ENCODE measurements around the gene VPS51.
A peak's percentile ranks its signal among the peaks of the same experiment; 100 is the strongest.
"Not testable (repeated sequence)": the region's sequence is repeated elsewhere in the genome, so short reads cannot be mapped to it uniquely, and the experiment has no call there.

Gene VPS51

DNA sequence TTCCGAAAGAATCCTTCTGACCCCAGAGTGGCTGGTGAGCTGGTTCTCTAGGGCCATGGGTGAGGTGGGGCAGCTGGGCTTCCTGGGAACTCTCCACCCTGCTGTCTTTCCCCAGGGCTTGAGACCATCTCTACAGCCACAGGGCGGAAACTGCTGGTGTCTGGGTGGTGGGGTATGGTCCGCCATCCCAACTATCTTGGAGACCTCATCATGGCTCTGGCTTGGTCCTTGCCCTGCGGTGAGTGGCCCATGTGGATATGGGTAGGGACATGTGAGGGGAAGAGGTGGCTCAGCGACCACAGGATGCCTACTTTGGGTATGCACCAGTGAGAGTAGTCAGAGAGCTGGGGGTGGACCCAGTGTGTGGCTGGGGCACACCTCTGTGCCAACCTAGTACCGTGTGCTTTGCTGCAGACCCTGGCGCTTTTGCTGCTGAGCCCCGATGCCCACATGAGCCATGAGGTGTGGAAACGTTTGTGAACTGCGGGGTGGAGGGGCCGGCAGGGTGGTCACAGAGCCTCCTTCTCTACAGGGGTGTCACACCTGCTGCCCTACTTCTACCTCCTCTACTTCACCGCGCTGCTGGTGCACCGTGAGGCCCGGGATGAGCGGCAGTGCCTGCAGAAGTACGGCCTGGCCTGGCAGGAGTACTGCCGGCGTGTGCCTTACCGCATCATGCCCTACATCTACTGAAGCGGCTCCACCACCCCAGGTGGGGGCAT is 19.5 kb downstream of the VPS51 start:
- H3K4me1 ChIP-seq (ENCODE audit: control insufficient read depth in 1 of 2, insufficient read depth in 2 of 2, low read length in 2 of 2), result peaks cover 4 to 49% of the 10 kb centered on the region in 2 donors

DNA sequence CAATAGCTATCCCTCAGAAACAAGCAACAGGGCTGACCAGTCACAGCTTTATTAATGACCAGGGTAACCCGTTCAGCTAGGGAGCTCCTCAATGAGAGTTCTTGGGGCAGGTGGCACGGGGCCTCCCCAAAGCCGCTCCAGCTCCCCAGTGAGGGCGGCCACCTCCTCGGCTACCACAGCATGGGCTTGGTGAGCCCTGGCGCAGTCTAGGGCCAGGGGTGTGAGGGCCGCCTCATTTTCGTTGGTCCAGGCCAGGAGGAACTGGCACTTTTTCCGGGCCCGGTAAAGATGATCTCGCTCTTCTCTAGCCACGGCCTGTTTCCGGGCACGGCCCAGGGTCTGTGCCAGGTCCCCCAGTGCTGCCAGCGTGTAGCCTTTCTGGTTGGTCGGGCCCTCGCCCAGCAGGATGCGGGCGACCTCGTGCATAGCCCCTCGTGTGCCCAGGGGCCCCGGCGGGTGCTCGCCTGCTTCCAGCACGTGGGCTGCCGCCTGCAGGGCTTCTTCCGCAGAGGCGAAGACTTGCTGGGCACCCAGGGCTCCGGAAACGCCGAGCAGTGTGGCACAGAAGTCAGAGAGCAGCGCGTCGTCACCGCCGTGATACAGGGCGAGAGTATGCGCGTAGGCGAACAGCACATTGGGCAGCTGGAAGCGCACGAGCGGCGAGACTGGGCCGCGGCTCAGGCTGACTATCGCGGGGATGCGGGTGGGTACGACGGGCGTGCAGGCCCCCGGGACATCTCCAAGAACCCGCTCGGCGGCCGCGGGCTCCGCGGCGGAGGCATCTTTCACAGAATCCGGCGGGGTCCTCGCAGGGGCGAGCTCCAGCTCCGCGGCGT is 20.6 kb downstream of the VPS51 start:
- Histone ChIP-seq H3K27ac (ENCODE audit: low read length) (peak overlapping the region; percentile 75), H3K9me3 (ENCODE audit: control insufficient read depth in 1 of 2, low read length in 2 of 2) (no peaks in the 10 kb centered on the region), H3K4me3 (ENCODE audit: low read depth in 1 of 2, low read length in 2 of 2) (peak overlapping the region; percentile 74 to 88), H3K4me1 (ENCODE audit: control insufficient read depth in 1 of 2, insufficient read depth in 2 of 2, low read length in 2 of 2) (peaks cover 9 to 48% of the 10 kb centered on the region in 2 donors), H3K27me3 (ENCODE audit: low read depth, low read length) (no peaks in the 10 kb centered on the region), H3K36me3 (ENCODE audit: control insufficient read depth in 1 of 2, insufficient read depth in 2 of 2, low read length in 2 of 2) (peaks cover 20 to 22% of the 10 kb centered on the region in 2 donors)

More for the DNA sequence above, 19.5 kb downstream of the VPS51 start:
- Histone ChIP-seq H3K4me3 (ENCODE audit: low read depth in 1 of 2, low read length in 2 of 2) (no peak overlapping the region), H3K27ac (ENCODE audit: low read length) (no peak overlapping the region), H3K36me3 (ENCODE audit: control insufficient read depth in 1 of 2, insufficient read depth in 2 of 2, low read length in 2 of 2) (peaks cover 16 to 18% of the 10 kb centered on the region in 2 donors), H3K27me3 (ENCODE audit: low read depth, low read length) (no peaks in the 10 kb centered on the region), H3K9me3 (ENCODE audit: control insufficient read depth in 1 of 2, low read length in 2 of 2) (no peaks in the 10 kb centered on the region)

DNA sequence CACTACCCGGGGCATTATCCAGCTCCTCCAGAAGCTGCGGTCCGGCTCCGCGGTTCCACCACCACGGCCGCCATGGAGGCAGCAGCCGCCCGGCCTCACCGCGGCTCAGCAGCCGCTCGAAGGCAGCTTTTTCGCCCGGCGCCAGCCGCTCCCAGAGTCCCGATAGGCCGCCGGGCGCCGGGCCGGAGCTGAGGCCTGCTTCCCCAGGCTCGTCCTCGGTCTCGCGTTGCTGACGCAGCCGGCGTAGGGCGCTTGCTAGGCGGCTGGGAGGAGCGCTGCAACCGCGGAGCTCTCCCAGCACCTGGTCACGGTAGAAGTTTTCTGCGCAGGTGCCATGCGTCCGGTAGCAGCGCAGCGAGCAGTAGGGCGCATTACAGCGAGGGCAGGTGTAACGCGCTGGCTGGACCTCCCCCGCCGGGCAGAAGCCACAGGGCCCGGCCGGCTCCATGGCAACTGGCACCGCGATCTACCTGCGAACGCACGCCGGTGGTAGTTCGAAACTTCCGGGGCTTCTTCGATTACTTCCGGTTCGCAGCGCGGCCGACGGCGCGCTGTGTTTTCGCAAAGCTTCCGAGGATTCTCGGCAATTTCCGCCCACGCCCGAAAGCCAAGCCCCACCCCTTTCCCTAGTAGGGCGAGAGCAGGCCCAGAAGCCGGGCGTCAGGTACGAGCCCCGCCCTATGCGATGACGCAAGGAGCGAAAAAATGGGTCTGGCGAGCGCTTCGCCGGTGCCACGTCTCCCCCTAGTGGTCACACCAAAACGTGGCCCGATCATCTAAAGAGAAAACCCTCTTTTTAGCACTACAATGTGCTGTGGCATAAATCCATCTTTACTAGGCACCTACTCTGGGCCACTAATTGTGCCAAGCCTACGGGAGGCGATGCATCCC is 21.4 kb downstream of the VPS51 start, which contains the start of gene ZNHIT2:
Gene ZNHIT2 (minus strand): TSS at position 496 of the 891 bp plus-strand sequence. CDS start 48 bp downstream, at position 448.
- H3K4me3 ChIP-seq (ENCODE audit: low read depth in 1 of 2, low read length in 2 of 2), result peak within 1 kb of the TSS; percentile 74 to 88
- H3K27ac ChIP-seq (ENCODE audit: low read length), result peak within 1 kb of the TSS; percentile 75
- peaks cover 9 to 42% of the 10 kb centered on the region in 2 donors for H3K4me1 ChIP-seq (ENCODE audit: control insufficient read depth in 1 of 2, insufficient read depth in 2 of 2, low read length in 2 of 2)
- H3K36me3 ChIP-seq (ENCODE audit: control insufficient read depth in 1 of 2, insufficient read depth in 2 of 2, low read length in 2 of 2), result peaks cover 20 to 22% of the 10 kb centered on the region in 2 donors
- no peaks in the 10 kb centered on the region for H3K9me3 ChIP-seq (ENCODE audit: control insufficient read depth in 1 of 2, low read length in 2 of 2)
- no peaks in the 10 kb centered on the region for H3K27me3 ChIP-seq (ENCODE audit: low read depth, low read length)

DNA sequence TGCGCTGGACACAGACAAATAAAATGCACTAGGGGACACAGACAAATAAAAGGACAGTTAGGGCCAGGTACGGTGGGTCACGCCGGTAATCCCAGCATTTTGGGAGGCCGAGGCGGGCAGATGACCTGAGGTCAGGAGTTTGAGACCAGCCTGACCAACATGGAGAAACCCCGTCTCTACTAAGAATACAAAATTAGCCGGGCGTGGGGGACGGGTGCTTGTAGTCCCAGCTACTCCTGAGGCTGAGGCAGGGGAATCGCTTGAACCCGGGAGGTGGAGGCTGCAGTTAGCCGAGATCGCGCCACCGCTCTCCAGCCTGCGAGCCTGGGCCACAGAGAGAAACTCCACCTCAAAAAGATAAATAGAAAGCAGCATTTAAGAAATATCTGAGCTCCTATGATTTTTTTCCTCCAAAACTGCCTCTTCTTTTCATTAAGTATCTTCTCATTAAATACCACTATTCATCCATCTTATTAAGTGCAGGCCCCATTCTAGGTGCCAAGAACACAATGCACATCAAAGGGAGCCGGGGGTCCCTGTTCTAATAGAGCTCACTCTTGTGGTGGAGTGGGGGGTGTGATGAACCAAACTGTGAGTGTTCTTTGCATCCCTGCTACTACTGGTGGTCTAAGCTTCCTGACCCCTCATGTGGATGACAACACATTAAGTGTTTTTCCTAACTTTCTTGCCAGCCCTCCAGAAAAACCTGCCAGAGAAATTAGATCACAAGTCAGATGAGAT is 22.3 kb downstream of the VPS51 start:
- peaks cover 14 to 42% of the 10 kb centered on the region in 2 donors for H3K4me1 ChIP-seq (ENCODE audit: control insufficient read depth in 1 of 2, insufficient read depth in 2 of 2, low read length in 2 of 2)
- H3K9me3 ChIP-seq (ENCODE audit: control insufficient read depth in 1 of 2, low read length in 2 of 2), result no peaks in the 10 kb centered on the region
- peaks cover 20 to 22% of the 10 kb centered on the region in 2 donors for H3K36me3 ChIP-seq (ENCODE audit: control insufficient read depth in 1 of 2, insufficient read depth in 2 of 2, low read length in 2 of 2)
- no peak overlapping the region for H3K27ac ChIP-seq (ENCODE audit: low read length)
- H3K27me3 ChIP-seq (ENCODE audit: low read depth, low read length), result no peaks in the 10 kb centered on the region
- no peak overlapping the region for H3K4me3 ChIP-seq (ENCODE audit: low read depth in 1 of 2, low read length in 2 of 2)

DNA sequence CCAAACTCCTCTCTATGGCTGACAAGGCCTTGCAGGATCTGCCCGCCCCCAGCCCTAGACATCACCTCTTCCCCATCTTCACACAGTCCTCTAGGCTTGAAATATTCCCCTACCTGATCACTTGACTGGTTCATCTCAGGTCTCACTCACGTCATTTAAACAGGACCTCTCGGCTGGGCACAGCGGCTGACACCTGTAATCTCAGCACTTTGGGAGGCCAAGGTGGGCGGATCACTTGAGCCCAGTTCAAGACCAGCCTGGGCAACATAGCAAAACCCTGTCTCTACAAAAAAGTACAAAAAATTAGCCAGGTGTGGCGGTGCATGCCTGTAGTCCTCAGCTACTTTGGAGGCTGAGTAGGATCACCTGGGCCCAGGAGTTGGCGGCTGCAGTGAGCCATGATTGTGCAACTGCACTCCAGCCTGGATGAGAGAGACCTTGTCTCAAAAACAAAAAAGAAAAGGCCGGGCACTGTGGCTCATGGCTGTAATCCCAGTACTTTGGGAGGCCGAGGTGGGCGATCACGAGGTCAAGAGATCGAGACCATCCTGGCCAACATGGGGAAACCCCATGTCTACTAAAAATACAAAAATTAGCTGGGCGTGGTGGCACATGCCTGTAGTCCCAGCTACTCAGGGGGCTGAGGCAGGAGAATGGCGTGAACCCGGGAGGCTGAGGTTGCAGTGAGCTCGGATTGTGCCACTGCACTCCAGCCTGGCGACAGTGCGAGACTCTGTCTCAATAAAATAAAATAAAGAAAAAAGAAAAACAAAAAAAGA is 23.1 kb downstream of the VPS51 start:
- Histone ChIP-seq H3K36me3 (ENCODE audit: control insufficient read depth in 1 of 2, insufficient read depth in 2 of 2, low read length in 2 of 2) (peaks cover 20 to 22% of the 10 kb centered on the region in 2 donors), H3K4me1 (ENCODE audit: control insufficient read depth in 1 of 2, insufficient read depth in 2 of 2, low read length in 2 of 2) (peaks cover 14 to 43% of the 10 kb centered on the region in 2 donors)
- H3K27me3 ChIP-seq (ENCODE audit: low read depth, low read length); H3K4me3 ChIP-seq (ENCODE audit: low read depth in 1 of 2, low read length in 2 of 2); H3K27ac ChIP-seq (ENCODE audit: low read length); H3K9me3 ChIP-seq (ENCODE audit: control insufficient read depth in 1 of 2, low read length in 2 of 2): not testable (repeated sequence)

DNA sequence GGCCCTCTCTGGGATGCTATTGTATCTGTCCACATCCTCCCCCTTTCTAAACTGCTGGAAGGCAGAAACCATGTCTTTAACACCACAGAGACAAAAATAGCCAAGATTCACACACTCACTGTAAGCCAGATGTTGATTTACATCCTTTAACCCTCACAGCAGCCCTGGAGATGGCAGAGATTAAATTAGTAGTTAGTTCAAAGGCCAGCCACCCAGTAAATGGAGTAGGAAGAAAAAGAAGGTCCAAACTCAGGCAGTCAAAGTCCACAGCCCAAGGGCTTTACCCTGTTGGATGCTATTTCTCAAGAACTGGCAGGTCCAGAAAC is 23.6 kb downstream of the VPS51 start:
- Histone ChIP-seq H3K27me3 (ENCODE audit: low read depth, low read length) (no peaks in the 10 kb centered on the region), H3K27ac (ENCODE audit: low read length) (no peak overlapping the region), H3K9me3 (ENCODE audit: control insufficient read depth in 1 of 2, low read length in 2 of 2) (no peaks in the 10 kb centered on the region), H3K4me1 (ENCODE audit: control insufficient read depth in 1 of 2, insufficient read depth in 2 of 2, low read length in 2 of 2) (peaks cover 14 to 43% of the 10 kb centered on the region in 2 donors), H3K4me3 (ENCODE audit: low read depth in 1 of 2, low read length in 2 of 2) (no peak overlapping the region), H3K36me3 (ENCODE audit: control insufficient read depth in 1 of 2, insufficient read depth in 2 of 2, low read length in 2 of 2) (peaks cover 22 to 24% of the 10 kb centered on the region in 2 donors)

DNA sequence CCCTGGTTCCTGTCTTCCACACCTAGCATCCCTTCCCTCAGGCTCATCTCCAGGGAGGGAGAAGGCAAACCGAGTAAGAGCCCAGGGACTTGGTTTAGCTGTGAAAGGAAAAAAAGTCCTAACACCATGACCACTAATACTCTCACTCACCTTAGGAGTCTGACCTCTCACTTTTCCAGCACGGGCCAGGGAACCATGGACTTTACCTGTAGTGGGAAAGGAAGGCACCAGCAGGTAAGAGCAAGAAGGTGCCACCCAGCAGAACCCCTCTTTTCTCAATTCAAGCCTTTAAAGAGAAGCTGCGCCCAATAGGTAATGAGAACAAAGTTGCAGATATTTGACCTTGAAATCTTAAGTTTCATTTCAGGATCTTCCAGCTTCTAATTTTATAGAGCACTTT is 24.8 kb downstream of the VPS51 start:
- no peaks in the 10 kb centered on the region for H3K9me3 ChIP-seq (ENCODE audit: control insufficient read depth in 1 of 2, low read length in 2 of 2)
- H3K27me3 ChIP-seq (ENCODE audit: low read depth, low read length), result no peaks in the 10 kb centered on the region
- H3K4me1 ChIP-seq (ENCODE audit: control insufficient read depth in 1 of 2, insufficient read depth in 2 of 2, low read length in 2 of 2), result peaks cover 14 to 41% of the 10 kb centered on the region in 2 donors
- H3K27ac ChIP-seq (ENCODE audit: low read length), result peak overlapping the region; percentile 98
- peaks cover 33 to 34% of the 10 kb centered on the region in 2 donors for H3K36me3 ChIP-seq (ENCODE audit: control insufficient read depth in 1 of 2, insufficient read depth in 2 of 2, low read length in 2 of 2)
- peak overlapping the region; percentile 91 to 98 for H3K4me3 ChIP-seq (ENCODE audit: low read depth in 1 of 2, low read length in 2 of 2)

DNA sequence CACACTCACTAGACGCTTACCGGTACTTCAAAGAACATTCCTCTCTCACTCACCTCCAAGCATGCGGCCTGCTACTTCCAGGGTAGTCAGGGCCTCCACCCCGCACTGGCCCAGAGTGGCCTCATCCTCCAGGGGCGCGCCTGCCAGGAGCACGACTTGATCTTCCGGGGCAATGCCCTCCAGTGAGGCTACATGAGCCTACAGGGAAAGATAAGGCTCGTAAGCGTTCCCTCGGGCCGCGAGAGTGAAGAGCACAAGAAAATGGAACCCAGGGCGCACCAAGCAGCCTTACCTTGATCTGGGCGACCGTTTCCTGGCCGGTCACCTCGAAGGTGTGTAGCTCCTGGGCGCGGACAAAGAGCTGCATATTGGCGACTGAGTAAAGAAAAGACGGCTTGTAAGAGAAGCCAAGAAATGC is 25.4 kb downstream of the VPS51 start:
- Histone ChIP-seq H3K27me3 (ENCODE audit: low read depth, low read length) (no peaks in the 10 kb centered on the region), H3K36me3 (ENCODE audit: control insufficient read depth in 1 of 2, insufficient read depth in 2 of 2, low read length in 2 of 2) (peaks cover 35 to 40% of the 10 kb centered on the region in 2 donors), H3K4me1 (ENCODE audit: control insufficient read depth in 1 of 2, insufficient read depth in 2 of 2, low read length in 2 of 2) (peaks cover 10 to 34% of the 10 kb centered on the region in 2 donors), H3K9me3 (ENCODE audit: control insufficient read depth in 1 of 2, low read length in 2 of 2) (no peaks in the 10 kb centered on the region), H3K4me3 (ENCODE audit: low read depth in 1 of 2, low read length in 2 of 2) (peak overlapping the region; percentile 91 to 98), H3K27ac (ENCODE audit: low read length) (peak overlapping the region; percentile 98)

DNA sequence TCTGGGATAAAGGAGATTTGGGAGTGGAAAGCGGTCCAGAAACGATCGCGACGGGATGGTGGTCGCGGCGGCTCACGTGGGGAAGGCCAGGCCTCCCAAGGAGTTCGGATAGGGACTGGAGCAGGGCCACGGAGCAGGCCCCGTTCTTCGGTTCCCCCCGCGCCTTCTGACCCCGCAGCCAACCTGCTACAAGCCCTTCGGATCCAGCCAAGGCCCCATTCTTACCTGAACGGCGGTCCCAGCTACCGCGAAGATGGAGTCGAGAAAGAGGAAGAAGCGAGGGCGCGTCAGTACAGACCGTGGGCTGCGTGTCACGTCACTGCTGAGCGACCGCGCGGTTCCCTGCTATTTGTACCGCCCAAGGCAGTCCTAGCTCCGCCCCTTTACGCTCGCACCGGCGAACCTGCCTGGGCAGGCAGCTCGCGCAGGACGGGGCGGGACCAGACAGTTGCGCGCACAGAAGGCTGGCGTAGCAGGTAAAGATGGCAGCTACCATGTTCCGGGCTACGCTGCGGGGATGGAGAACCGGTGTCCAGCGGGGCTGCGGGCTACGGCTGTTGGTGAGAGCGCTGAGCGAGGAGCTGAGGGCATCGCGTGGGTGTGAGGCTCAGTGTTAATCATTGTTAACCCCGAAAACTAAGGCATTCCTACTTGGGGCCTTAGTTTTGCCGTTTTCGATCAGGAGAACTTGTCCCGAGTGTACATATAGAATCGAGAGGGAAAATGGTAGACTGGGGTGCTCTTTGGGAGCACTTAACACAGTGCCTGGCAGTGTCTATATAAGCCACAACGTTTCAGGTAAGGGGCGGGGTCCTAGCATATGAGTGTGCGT is 26.1 kb downstream of the VPS51 start, which contains the start of the genes FAU and MRPL49:
Gene FAU (minus strand): TSS at position 270 of the 832 bp plus-strand sequence. CDS start 321 bp downstream, outside the sequence.
Gene MRPL49 (plus strand): TSS at position 457 of the 832 bp plus-strand sequence. CDS start 26 bp downstream, at position 483.
- Histone ChIP-seq H3K27me3 (ENCODE audit: low read depth, low read length) (no peaks in the 10 kb centered on the region), H3K36me3 (ENCODE audit: control insufficient read depth in 1 of 2, insufficient read depth in 2 of 2, low read length in 2 of 2) (peaks cover 40 to 47% of the 10 kb centered on the region in 2 donors), H3K4me3 (ENCODE audit: low read depth in 1 of 2, low read length in 2 of 2) (peak within 1 kb of the TSS; percentile 91 to 98), H3K4me1 (ENCODE audit: control insufficient read depth in 1 of 2, insufficient read depth in 2 of 2, low read length in 2 of 2) (peaks cover 10 to 28% of the 10 kb centered on the region in 2 donors), H3K27ac (ENCODE audit: low read length) (peak within 1 kb of the TSS; percentile 98), H3K9me3 (ENCODE audit: control insufficient read depth in 1 of 2, low read length in 2 of 2) (no peaks in the 10 kb centered on the region)

All from muscle layer of duodenum (tissue), 2 donors.